HepG2 (cell line): ENCODE measurements around the gene SRPK3. TPM values are rescaled to one million over a fixed set of nuclear protein-coding genes. Genes with fewer than 3 reads are reported as not detected.

Experiments used
- ATF1 ChIP-seq: IDR thresholded peaks from 2 replicates; pipeline ENCODE4 v1.6.1; 2016; ENCODE audit warnings: mild to moderate bottlenecking, control low read depth
- BORCS8-MEF2B ChIP-seq: sonication (generic); formaldehyde crosslinking; IDR thresholded peaks from 2 replicates; pipeline ENCODE4 v1.8.0; 2022; ENCODE audit warnings: mild to moderate bottlenecking, missing genetic modification reagents
- HIC2 ChIP-seq: sonication (generic); formaldehyde crosslinking; IDR thresholded peaks from 2 replicates; pipeline ENCODE4 v1.9.0; 2022; ENCODE audit warnings: low read depth, missing genetic modification reagents
- HIVEP1 ChIP-seq: sonication (generic); formaldehyde crosslinking; IDR thresholded peaks from 2 replicates; pipeline ENCODE4 v1.4.0; 2020; ENCODE audit warnings: mild to moderate bottlenecking, missing genetic modification reagents
- MED1 ChIP-seq: sonication (generic); formaldehyde crosslinking; IDR thresholded peaks from 2 replicates; pipeline ENCODE4 v1.4.0; 2020; ENCODE audit warnings: missing genetic modification reagents
- MNT ChIP-seq: fragments of 450-650 bp; IDR thresholded peaks from 2 replicates; pipeline ENCODE4 v1.6.1; 2016
- NCOA5 ChIP-seq: sonication (generic); formaldehyde crosslinking; IDR thresholded peaks from 2 replicates; pipeline ENCODE4 v1.4.0; 2020; ENCODE audit warnings: missing genetic modification reagents
- PHF21A ChIP-seq: sonication (generic); formaldehyde crosslinking; IDR thresholded peaks from 2 replicates; pipeline ENCODE4 v1.5.0; 2020; ENCODE audit warnings: mild to moderate bottlenecking, missing genetic modification reagents
- SMAD3 ChIP-seq: sonication (generic); formaldehyde crosslinking; IDR thresholded peaks from 2 replicates; pipeline ENCODE4 v1.4.0; 2020; ENCODE audit warnings: missing genetic modification reagents
- SPEN ChIP-seq: sonication (generic); formaldehyde crosslinking; IDR thresholded peaks from 2 replicates; pipeline ENCODE4 v1.5.1; 2020; ENCODE audit warnings: low read depth, mild to moderate bottlenecking, missing genetic modification reagents
- TEAD2 ChIP-seq: sonication (generic); formaldehyde crosslinking; IDR thresholded peaks from 2 replicates; pipeline ENCODE4 v1.9.0; 2021; ENCODE audit warnings: missing genetic modification reagents
- ZFX ChIP-seq: sonication (generic); formaldehyde crosslinking; IDR thresholded peaks from 2 replicates; pipeline ENCODE4 v1.4.0; 2020; ENCODE audit warnings: mild to moderate bottlenecking, low read depth, missing genetic modification reagents, moderate library complexity
- ZNF256 ChIP-seq: sonication (generic); formaldehyde crosslinking; conservative IDR thresholded peaks from 2 replicates; pipeline ENCODE4 v1.4.0; 2020; ENCODE audit warnings: missing genetic modification reagents
- ZNF354B ChIP-seq: sonication (generic); formaldehyde crosslinking; IDR thresholded peaks from 2 replicates; pipeline ENCODE4 v1.8.0; 2022; ENCODE audit warnings: mild to moderate bottlenecking, missing genetic modification reagents
- ZNF510 ChIP-seq: sonication (generic); formaldehyde crosslinking; IDR thresholded peaks from 2 replicates; pipeline ENCODE4 v1.4.0; 2020; ENCODE audit warnings: low read depth, mild to moderate bottlenecking, missing genetic modification reagents
- ZNF614 ChIP-seq: IDR thresholded peaks from 2 replicates; pipeline ENCODE4 v1.6.1; 2018; ENCODE audit warnings: missing biosample characterization, missing genetic modification reagents, inconsistent platforms, borderline replicate concordance
- ZNF616 ChIP-seq: sonication (generic); formaldehyde crosslinking; IDR thresholded peaks from 2 replicates; pipeline ENCODE4 v1.5.0; 2020; ENCODE audit warnings: low read depth, mild to moderate bottlenecking, missing genetic modification reagents
- polyA plus RNA-seq, 8 experiments: library from polyadenylated mRNA; depleted of rRNA in 3 of 8; stranded (reverse) in 7 of 8; unstranded in 1 of 8; fragments of >200 nt; fragmentation: Illumina TruSeq in 4 of 8; extraction: Trizol in 4 of 8; gene quantifications; 2 replicates each; pipeline versions ENCODE4 v1.2.1 to v1.2.3, GENCODE V29; 2011 to 2016; ENCODE audit warnings: low read depth in 4 of 8, missing spikeins in 1 of 8, mixed read lengths in 1 of 8; ENCODE audit not compliant: insufficient read depth in 1 of 8
- total RNA-seq, 5 experiments: library from RNA; depleted of rRNA; stranded (reverse); fragments of >200 nt; fragmentation: Illumina TruSeq; extraction: Trizol; gene quantifications; 2 replicates each; pipeline ENCODE4 v1.2.3, GENCODE V29; 2016; ENCODE audit warnings: low read depth in 1 of 5
- TF ChIP-seq, protein P1 (sequence below): sonication (generic); formaldehyde crosslinking; IDR thresholded peaks from 2 replicates; pipeline ENCODE4 v1.5.0; 2020; ENCODE audit warnings: missing genetic modification reagents, mild to moderate bottlenecking, borderline replicate concordance
- TF ChIP-seq, protein P2 (sequence below), 2 experiments: sonication (generic) in 1 of 2; formaldehyde crosslinking in 1 of 2; IDR thresholded peaks; 2 replicates each; pipeline versions ENCODE4 v1.5.1 to v1.6.1; 2011 to 2020; ENCODE audit warnings: borderline replicate concordance in 1 of 2, low read depth in 1 of 2, low read length in 1 of 2, mild to moderate bottlenecking in 1 of 2, missing genetic modification reagents in 1 of 2, moderate library complexity in 1 of 2
- TF ChIP-seq, protein P3 (sequence below): sonication (generic); formaldehyde crosslinking; IDR thresholded peaks from 2 replicates; pipeline ENCODE4 v1.4.0; 2020; ENCODE audit warnings: missing genetic modification reagents

SRPK3 gene
- total and polyA plus RNA-seq, 2 of the 13 experiments (the other 11 are each of a cell fraction or from before 2014, with no cell fraction given), result 0.22 to 0.30 TPM

DNA sequence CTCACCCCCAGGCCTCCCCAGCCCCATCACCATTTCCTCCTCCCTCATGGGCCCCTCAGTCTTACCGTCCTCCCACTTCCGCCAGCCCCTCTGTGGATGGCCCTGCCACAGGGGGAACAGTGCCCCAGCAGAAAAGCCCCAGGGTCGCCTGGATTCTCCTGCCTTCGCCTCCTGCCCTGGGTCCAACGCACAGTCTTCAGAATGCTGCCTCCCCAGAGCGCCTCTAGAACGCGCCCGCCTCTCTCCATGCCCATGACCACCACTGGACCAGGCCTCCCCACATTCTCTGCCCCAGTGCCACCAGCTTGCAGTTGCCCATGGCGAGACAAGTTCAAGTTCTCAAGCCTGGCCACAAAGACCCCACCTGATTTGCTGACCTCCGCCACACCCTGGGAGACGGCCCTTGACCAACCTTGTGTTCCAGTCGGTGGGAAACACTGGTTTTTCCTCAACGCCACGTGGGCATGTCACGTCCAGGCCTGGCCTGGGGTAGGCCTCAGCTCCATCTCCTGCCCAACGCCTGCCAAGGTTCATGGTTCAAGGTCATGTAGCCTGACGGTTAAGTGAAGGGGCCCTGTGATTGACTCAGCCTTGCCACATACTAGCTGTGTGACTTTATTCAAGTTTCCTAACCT is 17.4 kb upstream of the SRPK3 start (continued):
- no peak for TF ChIP-seq HIC2 (CRISPR knock-in tag)
- no peak for TF ChIP-seq ZNF614
- TF ChIP-seq ZNF354B (CRISPR knock-in tag), result no peak
- TF ChIP-seq ZNF616 (CRISPR knock-in tag), result no peak
- peak; percentile 67 for TF ChIP-seq ZFX (CRISPR knock-in tag)
- TF ChIP-seq PHF21A, result no peak
- no peak for TF ChIP-seq ZNF256
- TF ChIP-seq, protein P1, sequence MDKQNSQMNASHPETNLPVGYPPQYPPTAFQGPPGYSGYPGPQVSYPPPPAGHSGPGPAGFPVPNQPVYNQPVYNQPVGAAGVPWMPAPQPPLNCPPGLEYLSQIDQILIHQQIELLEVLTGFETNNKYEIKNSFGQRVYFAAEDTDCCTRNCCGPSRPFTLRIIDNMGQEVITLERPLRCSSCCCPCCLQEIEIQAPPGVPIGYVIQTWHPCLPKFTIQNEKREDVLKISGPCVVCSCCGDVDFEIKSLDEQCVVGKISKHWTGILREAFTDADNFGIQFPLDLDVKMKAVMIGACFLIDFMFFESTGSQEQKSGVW (CRISPR knock-in tag), result no peak
- TF ChIP-seq BORCS8-MEF2B (CRISPR knock-in tag), result 0 out of 2 replicates have a peak, but pooled peaks have one; percentile 16
- 0 out of 2 replicates have a peak, but pooled peaks have one; percentile 34 for TF ChIP-seq TEAD2
- TF ChIP-seq MNT, result peak; percentile 23; the same call in 1 of the 2 replicates
- 0 out of 2 replicates have a peak, but pooled peaks have one; percentile 31 for TF ChIP-seq MED1 (CRISPR knock-in tag)
- no peak for TF ChIP-seq ATF1 (CRISPR knock-in tag)
- TF ChIP-seq, protein P2, sequence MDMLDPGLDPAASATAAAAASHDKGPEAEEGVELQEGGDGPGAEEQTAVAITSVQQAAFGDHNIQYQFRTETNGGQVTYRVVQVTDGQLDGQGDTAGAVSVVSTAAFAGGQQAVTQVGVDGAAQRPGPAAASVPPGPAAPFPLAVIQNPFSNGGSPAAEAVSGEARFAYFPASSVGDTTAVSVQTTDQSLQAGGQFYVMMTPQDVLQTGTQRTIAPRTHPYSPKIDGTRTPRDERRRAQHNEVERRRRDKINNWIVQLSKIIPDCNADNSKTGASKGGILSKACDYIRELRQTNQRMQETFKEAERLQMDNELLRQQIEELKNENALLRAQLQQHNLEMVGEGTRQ (IDR thresholded peaks at IDR 0.05; ENCODE audit: low read depth, low read length), result peak; percentile 91
- TF ChIP-seq, protein P2 (CRISPR knock-in tag; IDR thresholded peaks at IDR 0.05; ENCODE audit: borderline replicate concordance), result peak; percentile 83; the same call in 1 of the 2 replicates
- TF ChIP-seq, protein P3, sequence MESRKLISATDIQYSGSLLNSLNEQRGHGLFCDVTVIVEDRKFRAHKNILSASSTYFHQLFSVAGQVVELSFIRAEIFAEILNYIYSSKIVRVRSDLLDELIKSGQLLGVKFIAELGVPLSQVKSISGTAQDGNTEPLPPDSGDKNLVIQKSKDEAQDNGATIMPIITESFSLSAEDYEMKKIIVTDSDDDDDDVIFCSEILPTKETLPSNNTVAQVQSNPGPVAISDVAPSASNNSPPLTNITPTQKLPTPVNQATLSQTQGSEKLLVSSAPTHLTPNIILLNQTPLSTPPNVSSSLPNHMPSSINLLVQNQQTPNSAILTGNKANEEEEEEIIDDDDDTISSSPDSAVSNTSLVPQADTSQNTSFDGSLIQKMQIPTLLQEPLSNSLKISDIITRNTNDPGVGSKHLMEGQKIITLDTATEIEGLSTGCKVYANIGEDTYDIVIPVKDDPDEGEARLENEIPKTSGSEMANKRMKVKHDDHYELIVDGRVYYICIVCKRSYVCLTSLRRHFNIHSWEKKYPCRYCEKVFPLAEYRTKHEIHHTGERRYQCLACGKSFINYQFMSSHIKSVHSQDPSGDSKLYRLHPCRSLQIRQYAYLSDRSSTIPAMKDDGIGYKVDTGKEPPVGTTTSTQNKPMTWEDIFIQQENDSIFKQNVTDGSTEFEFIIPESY (CRISPR knock-in tag), result 0 out of 2 replicates have a peak, but pooled peaks have one; percentile 7
- no peak for TF ChIP-seq SMAD3 (CRISPR knock-in tag)
- 0 out of 2 replicates have a peak, but pooled peaks have one; percentile 20 for TF ChIP-seq HIVEP1
- peak; percentile 41; the same call in 1 of the 2 replicates for TF ChIP-seq SPEN (CRISPR knock-in tag)
- no peak for TF ChIP-seq ZNF510
- no peak for TF ChIP-seq NCOA5 (CRISPR knock-in tag)
